SK-N-SH (cell line): ENCODE data around the gene STKLD1. TPM values are rescaled to one million over a fixed set of nuclear protein-coding genes. Genes with fewer than 3 reads are reported as not detected.

Source experiments
- CTCF ChIA-PET: fragments of 300-600, 350-600 bp; formaldehyde crosslinking; extraction: SDS; loops from one replicate; lab custom pipeline; 2021; lab: Yijun Ruan, JAX
- POLR2A ChIA-PET: fragments of 350-600 bp; sonication (Branson Sonifier 250); formaldehyde crosslinking; extraction: SDS; loops from one replicate; lab custom pipeline; 2020; ENCODE audit warnings: antibody characterized with exemption, inconsistent platforms; lab: Yijun Ruan, JAX
- DNase-seq: peaks from one replicate; pipeline ENCODE4 v3.0.0; 2012
- H2AFZ ChIP-seq: fragments of 200-600 bp; sonication (generic); 2 replicates; pipeline ENCODE4 v1.8.1; 2016; ENCODE audit warnings: antibody characterized with exemption, mild to moderate bottlenecking, low read depth
- H3F3A ChIP-seq: fragments of 200-600 bp; sonication (generic); replicated peaks from 2 replicates; pipeline ENCODE3; 2016; ENCODE audit warnings: antibody characterized with exemption, mild to moderate bottlenecking; ENCODE audit not compliant: insufficient read depth
- H3K27ac ChIP-seq, 2 experiments: fragments of 200-500 bp in 1 of 2; fragments of 200-600 bp in 1 of 2; sonication (Bioruptor generic) in 1 of 2; sonication (generic), shearing (Covaris generic) in 1 of 2; 2 replicates each; pipeline versions ENCODE4 v1.5.1 to v1.6.1; 2014 to 2016; ENCODE audit warnings: low read depth in 2 of 2, inconsistent platforms in 1 of 2, low read length in 1 of 2, mild to moderate bottlenecking in 1 of 2, mixed read lengths in 1 of 2
- H3K27me3 ChIP-seq: fragments of 200-600 bp; sonication (generic), shearing (Covaris generic); 2 replicates; pipeline ENCODE4 v1.6.1; 2016; ENCODE audit warnings: mixed run types; ENCODE audit not compliant: insufficient read depth
- H3K36me3 ChIP-seq, 2 experiments: fragments of 200-500 bp in 1 of 2; fragments of 200-600 bp in 1 of 2; sonication (Bioruptor generic) in 1 of 2; sonication (generic) in 1 of 2; replicated peaks in 1 of 2; 2 replicates each; pipeline versions ENCODE3 to v1.5.1; 2014 to 2016; ENCODE audit warnings: low read length in 1 of 2, mild to moderate bottlenecking in 1 of 2; ENCODE audit not compliant: insufficient read depth in 2 of 2, control insufficient read depth in 1 of 2
- H3K4me1 ChIP-seq, 2 experiments: fragments of 200-500 bp in 1 of 2; fragments of 200-600 bp in 1 of 2; sonication (Bioruptor generic) in 1 of 2; sonication (generic), shearing (Covaris generic) in 1 of 2; 2 replicates each; pipeline versions ENCODE4 v1.5.1 to v1.6.1; 2014 to 2016; ENCODE audit warnings: low read depth in 1 of 2, low read length in 1 of 2, mixed run types in 1 of 2; ENCODE audit not compliant: insufficient read depth in 2 of 2, control insufficient read depth in 1 of 2
- H3K4me2 ChIP-seq: fragments of 200-600 bp; sonication (generic), shearing (Covaris generic); 2 replicates; pipeline ENCODE4 v1.6.1; 2017; ENCODE audit warnings: mixed run types
- H3K4me3 ChIP-seq, 2 experiments: fragments of 200-500 bp in 1 of 2; fragments of 200-600 bp in 1 of 2; sonication (Bioruptor generic) in 1 of 2; sonication (generic), shearing (Covaris generic) in 1 of 2; 2 replicates each; pipeline versions ENCODE4 v1.5.1 to v1.8.1; 2014 to 2016; ENCODE audit warnings: low read depth in 2 of 2, inconsistent platforms in 1 of 2, low read length in 1 of 2, mild to moderate bottlenecking in 1 of 2, mixed read lengths in 1 of 2, moderate library complexity in 1 of 2
- H3K79me2 ChIP-seq: fragments of 200-600 bp; sonication (generic); 2 replicates; pipeline ENCODE4 v1.8.1; 2017; ENCODE audit warnings: mild to moderate bottlenecking; ENCODE audit not compliant: insufficient read depth
- H3K9ac ChIP-seq: fragments of 200-600 bp; sonication (generic); 2 replicates; pipeline ENCODE4 v1.6.1; 2017; ENCODE audit warnings: mixed run types
- H3K9me2 ChIP-seq: fragments of 200-600 bp; sonication (generic); 2 replicates; pipeline ENCODE4 v1.6.1; 2017; ENCODE audit warnings: mixed run types
- H3K9me3 ChIP-seq: fragments of 200-600 bp; sonication (generic); 2 replicates; pipeline ENCODE4 v1.6.1; 2017; ENCODE audit warnings: mixed run types, mild to moderate bottlenecking, moderate library complexity
- H4K20me1 ChIP-seq: fragments of 200-600 bp; sonication (generic); 2 replicates; pipeline ENCODE4 v1.6.1; 2017; ENCODE audit warnings: mild to moderate bottlenecking, mixed run types; ENCODE audit not compliant: insufficient read depth
- CTCF ChIP-seq: fragments of 200-600 bp; sonication (generic); IDR thresholded peaks from 2 replicates; pipeline ENCODE4 v1.6.1; 2017; ENCODE audit warnings: antibody characterized with exemption, mild to moderate bottlenecking, moderate library complexity
- EP300 ChIP-seq, 2 experiments: IDR thresholded peaks; 2 replicates each; pipeline versions ENCODE4 v1.4.0 to v1.6.1; 2012; ENCODE audit warnings: borderline replicate concordance in 1 of 2, low read depth in 1 of 2, low read length in 1 of 2
- EZH2phosphoT487 ChIP-seq: fragments of 200-600 bp; sonication (generic); IDR thresholded peaks from 2 replicates; pipeline ENCODE4 v1.6.1; 2017; ENCODE audit warnings: low read depth, mixed run types, mild to moderate bottlenecking, antibody characterized with exemption, moderate library complexity, borderline replicate concordance
- GABPA ChIP-seq: IDR thresholded peaks from 2 replicates; pipeline ENCODE4 v1.4.0; 2012; ENCODE audit warnings: low read depth, mild to moderate bottlenecking
- GATA2 ChIP-seq: sonication (generic); formaldehyde crosslinking; IDR thresholded peaks from 2 replicates; pipeline ENCODE4 v1.5.0; 2020; ENCODE audit warnings: mild to moderate bottlenecking, missing genetic modification reagents
- MXI1 ChIP-seq: IDR thresholded peaks from 2 replicates; pipeline ENCODE4 v1.6.1; 2012; ENCODE audit warnings: mild to moderate bottlenecking, low read depth, low read length, improper control_type of control experiment
- NFIC ChIP-seq: IDR thresholded peaks from 2 replicates; pipeline ENCODE4 v1.4.0; 2012; ENCODE audit warnings: borderline replicate concordance
- NRF1 ChIP-seq: IDR thresholded peaks from 2 replicates; pipeline ENCODE4 v1.6.1; 2012; ENCODE audit warnings: low read depth, mild to moderate bottlenecking, low read length
- POLR2AphosphoS5 ChIP-seq: IDR thresholded peaks from 2 replicates; pipeline ENCODE4 v1.6.1; 2012; ENCODE audit warnings: low read depth, low read length
- RFX5 ChIP-seq: IDR thresholded peaks from 2 replicates; pipeline ENCODE4 v1.6.1; 2012; ENCODE audit warnings: mild to moderate bottlenecking, improper control_type of control experiment, low read length
- RXRA ChIP-seq: IDR thresholded peaks from 2 replicates; pipeline ENCODE4 v1.4.0; 2012; ENCODE audit warnings: low read depth, mild to moderate bottlenecking, borderline replicate concordance
- TAF1 ChIP-seq: IDR thresholded peaks from 2 replicates; pipeline ENCODE4 v1.6.1; 2012; ENCODE audit warnings: low read depth, mild to moderate bottlenecking, low read length, moderate library complexity, borderline replicate concordance
- TEAD4 ChIP-seq: IDR thresholded peaks from 2 replicates; pipeline ENCODE4 v1.4.0; 2012; ENCODE audit warnings: mild to moderate bottlenecking, borderline replicate concordance; ENCODE audit not compliant: insufficient read depth
- WGBS: methylation state at CpG from one replicate; pipeline ENCODE4 v1.1.6; 2017; ENCODE audit warnings: low lambda C conversion rate; 5-methylcytosine and 5-hydroxymethylcytosine counted together
- polyA plus RNA-seq, 3 experiments: library from polyadenylated mRNA; depleted of rRNA; stranded (reverse); fragments of >200 nt; gene quantifications; 2 replicates each; pipeline ENCODE4 v1.2.3, GENCODE V29; 2012
- TF ChIP-seq, protein P1 (sequence below): IDR thresholded peaks from 2 replicates; pipeline ENCODE4 v1.6.1; 2012; ENCODE audit warnings: mild to moderate bottlenecking, low read depth, low read length, moderate library complexity
- TF ChIP-seq, protein P2 (sequence below): IDR thresholded peaks from 2 replicates; pipeline ENCODE4; 2012

The STKLD1 gene
- polyA plus RNA-seq, 1 of the 3 experiments (the other 2 are of a cell fraction) = 2.3 TPM

GRCh38 chr9:133401588-133401987 is 25.4 kb downstream of the STKLD1 start:
- TF ChIP-seq GATA2 (CRISPR knock-in tag) (no peak), EP300 (IDR thresholded peaks at IDR 0.05; ENCODE audit: borderline replicate concordance in 1 of 2, low read depth in 1 of 2, low read length in 1 of 2) (no peak), TAF1 (no peak), POLR2AphosphoS5 (no peak), TEAD4 (no peak), NRF1 (no peak), RFX5 (no peak), CTCF (no peak), NFIC (no peak), MXI1 (no peak), RXRA (no peak), GABPA (no peak), EZH2phosphoT487 (no peak)
- TF ChIP-seq, protein P1, sequence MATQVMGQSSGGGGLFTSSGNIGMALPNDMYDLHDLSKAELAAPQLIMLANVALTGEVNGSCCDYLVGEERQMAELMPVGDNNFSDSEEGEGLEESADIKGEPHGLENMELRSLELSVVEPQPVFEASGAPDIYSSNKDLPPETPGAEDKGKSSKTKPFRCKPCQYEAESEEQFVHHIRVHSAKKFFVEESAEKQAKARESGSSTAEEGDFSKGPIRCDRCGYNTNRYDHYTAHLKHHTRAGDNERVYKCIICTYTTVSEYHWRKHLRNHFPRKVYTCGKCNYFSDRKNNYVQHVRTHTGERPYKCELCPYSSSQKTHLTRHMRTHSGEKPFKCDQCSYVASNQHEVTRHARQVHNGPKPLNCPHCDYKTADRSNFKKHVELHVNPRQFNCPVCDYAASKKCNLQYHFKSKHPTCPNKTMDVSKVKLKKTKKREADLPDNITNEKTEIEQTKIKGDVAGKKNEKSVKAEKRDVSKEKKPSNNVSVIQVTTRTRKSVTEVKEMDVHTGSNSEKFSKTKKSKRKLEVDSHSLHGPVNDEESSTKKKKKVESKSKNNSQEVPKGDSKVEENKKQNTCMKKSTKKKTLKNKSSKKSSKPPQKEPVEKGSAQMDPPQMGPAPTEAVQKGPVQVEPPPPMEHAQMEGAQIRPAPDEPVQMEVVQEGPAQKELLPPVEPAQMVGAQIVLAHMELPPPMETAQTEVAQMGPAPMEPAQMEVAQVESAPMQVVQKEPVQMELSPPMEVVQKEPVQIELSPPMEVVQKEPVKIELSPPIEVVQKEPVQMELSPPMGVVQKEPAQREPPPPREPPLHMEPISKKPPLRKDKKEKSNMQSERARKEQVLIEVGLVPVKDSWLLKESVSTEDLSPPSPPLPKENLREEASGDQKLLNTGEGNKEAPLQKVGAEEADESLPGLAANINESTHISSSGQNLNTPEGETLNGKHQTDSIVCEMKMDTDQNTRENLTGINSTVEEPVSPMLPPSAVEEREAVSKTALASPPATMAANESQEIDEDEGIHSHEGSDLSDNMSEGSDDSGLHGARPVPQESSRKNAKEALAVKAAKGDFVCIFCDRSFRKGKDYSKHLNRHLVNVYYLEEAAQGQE = no peak
- TF ChIP-seq, protein P2, sequence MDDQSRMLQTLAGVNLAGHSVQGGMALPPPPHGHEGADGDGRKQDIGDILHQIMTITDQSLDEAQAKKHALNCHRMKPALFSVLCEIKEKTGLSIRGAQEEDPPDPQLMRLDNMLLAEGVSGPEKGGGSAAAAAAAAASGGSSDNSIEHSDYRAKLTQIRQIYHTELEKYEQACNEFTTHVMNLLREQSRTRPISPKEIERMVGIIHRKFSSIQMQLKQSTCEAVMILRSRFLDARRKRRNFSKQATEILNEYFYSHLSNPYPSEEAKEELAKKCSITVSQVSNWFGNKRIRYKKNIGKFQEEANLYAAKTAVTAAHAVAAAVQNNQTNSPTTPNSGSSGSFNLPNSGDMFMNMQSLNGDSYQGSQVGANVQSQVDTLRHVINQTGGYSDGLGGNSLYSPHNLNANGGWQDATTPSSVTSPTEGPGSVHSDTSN = no peak
- Histone ChIP-seq H3F3A (no peaks in the 10 kb centered on the region), H4K20me1 (no peaks in the 10 kb centered on the region), H3K9ac (no peak overlapping the region), H3K9me3 (no peaks in the 10 kb centered on the region), H3K4me2 (no peak overlapping the region), H3K4me1 (no peaks in the 10 kb centered on the region), H3K27me3 (no peaks in the 10 kb centered on the region), H2AFZ (no peak overlapping the region), H3K4me3 (no peak overlapping the region), H3K36me3 (peaks cover 10 to 25% of the 10 kb centered on the region in 2 experiments), H3K79me2 (no peaks in the 10 kb centered on the region), H3K27ac (no peak overlapping the region), H3K9me2 (no peaks in the 10 kb centered on the region)
- DNase-seq = no peak
- ChIA-PET POLR2A (no interaction called here), CTCF (no interaction called here)
- WGBS = 89% methylated on average over 3 of the region's 6 CpGs
